ENCODE results near the gene ETFB.
A peak's percentile ranks its signal among the peaks of the same experiment; 100 is the strongest.
"Not testable (repeated sequence)": the region's sequence is repeated elsewhere in the genome, so short reads cannot be mapped to it uniquely, and the experiment has no call there.

The ETFB gene

DNA sequence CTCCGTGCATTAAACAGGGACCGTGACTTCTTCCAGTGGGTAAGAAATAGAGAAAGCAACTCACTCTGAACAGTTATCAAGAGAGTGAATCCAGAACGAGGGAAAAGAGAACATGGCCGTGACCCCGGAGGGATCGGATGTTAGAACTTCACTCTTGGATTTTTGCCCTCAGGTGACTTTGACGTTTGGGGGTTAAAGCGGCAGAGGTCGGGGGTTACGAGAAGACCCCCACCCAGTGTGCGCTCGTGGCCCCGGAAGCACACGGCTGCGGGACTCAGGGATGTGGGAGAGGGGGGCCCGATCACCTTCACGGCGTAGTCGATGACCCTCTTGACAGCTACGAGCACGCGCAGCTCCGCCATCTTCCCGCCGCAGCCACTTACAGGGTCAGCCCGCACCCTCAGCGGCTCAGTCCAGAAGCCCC, at the start of gene ETFB:
TSS of gene ETFB (minus strand) at position 424 of the 424 bp plus-strand sequence. CDS start at position 362, 62 bp downstream.
- no peak for DNase-seq

DNA sequence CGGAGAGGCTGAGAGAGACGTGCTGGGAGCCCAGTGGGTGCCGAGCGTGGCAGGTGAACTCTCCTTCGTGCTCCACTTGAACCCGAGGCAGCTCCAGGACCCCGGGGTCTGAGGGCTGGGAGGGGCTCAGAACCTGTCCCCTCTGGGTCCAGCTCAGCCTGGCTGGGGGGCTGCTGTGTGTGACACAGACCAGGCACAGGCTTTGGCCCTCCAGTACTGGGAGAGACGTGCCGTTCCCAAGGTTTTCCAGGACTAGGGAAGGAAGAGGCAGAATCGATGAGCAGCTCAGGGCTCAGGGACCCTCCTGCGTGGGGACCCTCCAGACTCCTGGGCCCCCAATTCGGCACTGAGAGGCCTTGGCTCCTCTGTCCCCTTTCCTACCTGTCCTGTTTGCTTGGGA, 49.0 kb upstream of the ETFB start:
- no peak for DNase-seq

DNA sequence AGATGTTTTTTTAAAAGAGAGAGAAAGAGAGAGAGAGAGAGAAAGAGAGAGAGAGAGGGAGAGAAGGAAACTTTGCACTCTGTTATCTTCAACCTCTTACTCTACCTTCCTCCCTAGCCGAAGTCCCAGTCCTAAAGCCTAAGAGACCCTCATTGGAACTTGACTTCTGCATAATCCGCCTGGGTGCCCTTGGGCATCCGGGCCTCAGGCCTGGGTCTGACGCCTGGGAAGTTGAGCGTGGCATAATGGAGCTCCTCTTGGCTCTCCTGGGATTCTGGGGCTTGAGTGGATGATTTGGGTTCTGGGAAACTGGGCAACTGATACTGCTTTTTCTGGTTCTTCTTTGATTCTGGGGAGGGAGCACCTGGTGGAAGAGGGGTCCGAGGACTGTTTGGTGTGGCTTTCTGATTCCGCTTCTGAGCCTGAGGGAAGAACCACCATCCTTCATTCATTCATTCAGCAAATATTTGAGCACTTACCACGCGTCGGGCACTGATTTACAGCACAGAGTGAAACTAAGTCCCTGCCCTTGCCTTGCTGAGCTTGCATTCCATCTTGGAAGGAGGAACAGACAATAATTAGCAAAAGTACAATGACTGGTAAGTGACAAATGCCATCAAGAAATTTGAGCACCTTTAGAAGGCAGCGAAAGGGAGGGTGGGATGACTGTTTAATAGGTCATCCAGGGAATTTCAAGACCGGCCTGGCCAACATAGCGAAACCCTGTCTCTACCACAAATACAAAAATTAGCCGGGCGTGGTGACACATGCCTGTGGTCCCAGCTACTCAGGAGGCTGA, 45.0 kb upstream of the ETFB start:
- no peak for DNase-seq

DNA sequence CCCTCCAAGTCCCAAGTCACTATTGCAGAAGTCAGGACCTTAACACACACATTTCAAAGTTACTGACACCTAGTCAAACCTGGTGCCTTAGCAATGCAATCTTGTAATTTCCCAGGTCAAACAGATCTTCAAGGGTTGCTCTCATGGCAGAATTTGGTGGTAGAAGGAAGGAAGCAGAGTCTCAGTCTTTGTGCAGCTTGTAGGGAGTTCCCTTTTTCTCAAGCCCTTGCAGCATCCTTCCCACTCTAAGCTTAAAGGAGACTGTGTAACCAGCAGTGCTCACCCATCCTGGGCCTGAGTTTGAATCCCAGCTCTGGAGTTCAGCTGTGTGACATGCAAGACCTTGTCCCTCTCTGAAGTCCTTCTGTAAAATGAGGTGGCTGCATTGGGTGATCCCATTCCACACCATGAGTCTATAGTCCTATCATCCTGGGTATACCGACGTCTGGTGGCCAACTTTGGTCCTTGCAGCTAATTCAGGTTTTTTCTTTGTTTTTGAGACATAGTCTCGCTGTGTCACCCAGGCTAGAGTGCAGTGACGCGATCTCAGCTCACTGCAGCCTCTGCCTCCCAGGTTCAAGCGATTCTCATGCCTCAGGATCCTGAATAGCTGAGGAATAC, 41.4 kb upstream of the ETFB start:
- DNase-seq: no peak

DNA sequence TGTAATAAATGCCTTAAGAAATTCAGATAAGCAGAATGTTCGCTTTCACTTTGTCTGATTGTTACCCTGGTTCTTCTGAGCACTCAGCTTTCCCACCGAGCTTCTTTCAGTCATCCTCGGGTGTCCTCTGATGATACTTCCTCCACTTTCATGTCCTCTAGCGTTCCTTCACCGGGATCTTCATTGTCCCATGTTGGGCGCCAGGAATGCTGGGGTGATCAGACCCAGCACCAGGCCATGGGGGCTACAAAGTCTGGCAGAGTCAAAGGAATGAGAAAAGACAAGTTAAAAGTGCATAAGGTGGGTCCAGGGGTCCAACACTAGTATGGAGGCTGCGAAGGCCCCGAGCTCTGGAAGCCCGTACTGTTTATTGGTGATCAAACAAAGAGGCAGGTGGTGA, 35.9 kb upstream of the ETFB start:
- no peak for DNase-seq

DNA sequence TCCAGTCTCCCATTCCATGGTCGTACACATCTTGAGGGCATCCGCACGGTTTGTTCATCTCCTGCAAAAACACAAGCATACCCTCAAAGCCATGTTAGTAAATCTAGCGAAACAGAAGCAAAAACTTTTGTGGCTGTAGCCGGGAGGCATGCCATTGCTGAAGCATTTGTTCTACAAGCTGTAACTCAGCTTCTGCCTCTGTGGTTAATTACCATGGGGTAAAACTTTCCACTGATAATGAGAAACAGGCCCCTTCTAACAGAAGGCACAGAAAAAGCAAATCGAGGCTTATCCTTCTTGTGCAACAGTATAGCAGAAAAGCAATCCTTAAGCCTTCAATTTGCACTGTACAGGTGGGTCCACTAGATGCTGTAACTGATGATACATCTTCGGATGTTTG, 33.7 kb upstream of the ETFB start:
- not testable (repeated sequence) for DNase-seq

DNA sequence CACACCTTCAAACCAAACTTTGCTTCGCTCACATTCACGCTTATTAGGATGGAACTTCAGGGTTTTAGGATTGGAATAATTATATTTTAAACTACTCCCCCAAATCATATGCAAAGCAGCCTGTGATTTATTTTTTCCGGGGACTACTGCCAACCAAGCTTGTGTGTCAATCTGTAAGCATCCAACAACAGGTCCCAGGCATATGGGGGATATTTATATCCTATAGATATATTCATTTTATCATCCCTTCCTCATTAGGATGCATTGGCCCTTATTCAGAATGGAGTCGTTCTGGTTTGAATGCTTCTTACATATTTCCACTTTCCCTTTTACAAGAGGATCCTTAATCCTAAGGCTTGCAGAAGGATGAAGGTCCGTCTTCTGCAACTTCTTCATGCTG, 33.0 kb upstream of the ETFB start:
- DNase-seq: no peak

DNA sequence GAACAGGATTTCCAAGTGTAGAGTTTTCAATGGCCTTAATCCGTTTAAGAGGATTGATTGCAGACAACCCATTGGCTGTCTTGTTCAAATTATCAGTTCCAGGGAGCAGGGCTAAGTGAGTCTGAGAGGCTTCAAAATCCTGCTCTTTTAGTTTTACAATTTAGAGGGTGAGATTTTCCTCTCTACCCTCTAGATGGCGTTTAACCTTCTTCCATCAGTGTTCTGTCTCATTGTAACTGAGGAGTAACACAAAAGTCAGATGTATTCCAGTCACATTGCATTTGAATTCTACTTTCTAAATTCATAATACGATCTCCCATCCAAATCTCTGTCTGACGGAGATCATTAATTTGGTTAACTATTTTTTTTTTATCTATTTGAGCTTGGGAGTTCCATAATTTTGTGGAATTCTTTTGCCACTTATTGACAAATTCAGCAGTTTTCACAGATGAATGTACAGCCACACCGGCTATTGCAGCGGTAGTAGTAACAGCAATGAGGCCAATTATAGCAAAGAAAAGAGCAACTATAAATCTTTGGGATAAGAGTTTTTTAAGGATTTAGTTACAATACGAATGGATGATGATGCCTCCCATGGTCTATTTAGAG, 32.0 kb upstream of the ETFB start:
- DNase-seq: no peak

DNA sequence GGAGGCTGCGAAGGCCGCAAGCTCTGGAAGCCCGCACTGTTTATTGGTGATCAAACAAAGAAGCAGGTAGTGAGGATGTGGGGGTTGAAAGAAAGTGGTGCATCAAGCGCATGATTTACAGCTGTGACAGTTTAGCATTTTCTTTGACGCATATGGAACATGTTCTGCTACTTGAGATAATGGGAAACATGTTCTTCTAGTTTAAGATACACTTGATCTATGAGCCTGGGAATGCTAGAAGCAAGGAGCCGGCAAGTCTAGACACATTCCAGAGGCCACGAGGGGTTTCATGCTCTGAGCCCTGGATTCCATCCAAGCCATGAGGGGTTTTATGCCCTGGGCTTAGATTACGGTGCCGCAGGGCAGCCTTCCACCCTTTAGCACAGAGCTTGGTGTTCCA, 31.3 kb upstream of the ETFB start:
- DNase-seq: not testable (repeated sequence)

DNA sequence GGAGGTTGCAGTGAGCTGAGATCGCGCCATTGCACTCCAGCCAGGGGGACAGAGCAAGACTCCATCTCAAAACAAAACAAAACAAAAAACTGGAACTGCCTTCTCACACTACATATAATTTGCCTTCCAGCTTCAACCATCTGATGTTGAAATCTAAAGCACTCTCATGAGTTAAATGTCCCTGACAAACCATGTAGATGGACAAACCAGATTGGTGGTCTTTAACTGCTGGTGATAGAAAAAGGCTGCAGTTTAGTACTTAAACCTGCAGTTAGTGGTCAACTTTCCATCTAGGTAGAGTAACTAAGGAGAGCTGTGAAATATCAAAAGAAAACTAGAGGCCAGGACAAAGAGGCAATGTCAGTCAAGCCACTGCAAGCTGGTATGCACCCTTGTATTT, 30.0 kb upstream of the ETFB start:
- no peak for DNase-seq

DNA sequence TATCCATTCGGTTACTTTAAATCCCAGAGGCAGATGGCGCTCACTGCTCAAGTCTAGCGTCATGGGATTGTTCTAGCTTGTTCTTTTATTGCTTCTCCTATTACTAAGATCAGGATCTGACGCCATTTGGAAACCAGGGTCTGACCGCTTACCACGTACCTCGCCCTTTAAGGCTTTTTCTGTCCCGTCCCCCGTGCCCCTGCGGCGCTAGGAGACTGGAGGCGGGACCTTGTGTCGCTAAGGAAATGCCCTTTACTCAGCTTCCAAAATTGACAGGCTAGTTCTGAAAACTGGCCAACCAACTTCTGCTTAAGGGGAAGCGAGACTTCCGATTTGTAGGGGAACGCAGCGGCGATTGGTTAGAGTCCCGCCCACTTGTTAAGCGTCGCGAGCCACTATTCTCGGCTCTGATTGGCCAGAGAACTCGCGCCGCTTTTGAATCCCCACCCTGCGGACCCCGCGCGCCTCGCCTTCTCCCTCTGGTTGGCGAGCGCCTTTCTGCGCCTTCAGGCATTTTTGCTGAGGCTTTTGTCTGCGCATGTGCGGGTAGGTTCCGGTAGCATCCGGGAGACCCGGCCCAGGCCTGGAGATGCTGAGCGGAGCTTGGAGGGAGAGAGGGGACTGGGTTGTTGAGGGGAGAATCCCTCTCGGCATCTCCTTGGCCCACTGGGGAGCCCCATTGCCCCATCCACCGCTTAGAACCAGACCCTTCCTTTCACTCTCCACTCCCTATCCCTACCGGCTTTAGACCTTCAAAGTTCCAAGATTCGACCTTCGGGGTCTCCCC, 28.1 kb upstream of the ETFB start:
- DNase-seq: peak; percentile 94

DNA sequence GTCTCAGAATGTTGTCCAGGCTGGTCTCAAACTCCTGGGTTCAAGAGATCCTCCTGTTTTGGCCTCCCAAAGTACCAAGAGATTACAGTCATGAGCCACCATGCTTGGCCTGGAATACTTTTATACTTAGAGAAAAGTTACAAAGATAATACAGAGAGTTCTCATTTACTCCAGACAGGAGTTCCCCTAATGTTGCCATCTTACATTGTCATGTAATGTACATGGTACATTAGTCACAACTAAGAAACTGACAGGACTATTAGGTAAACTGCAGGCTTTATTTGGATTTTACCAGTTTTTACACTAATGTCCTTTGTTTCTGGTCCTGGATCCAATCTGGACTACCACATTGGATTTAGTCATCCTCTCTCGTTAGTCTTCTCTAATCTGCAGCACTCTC, 26.5 kb upstream of the ETFB start:
- DNase-seq: no peak

DNA sequence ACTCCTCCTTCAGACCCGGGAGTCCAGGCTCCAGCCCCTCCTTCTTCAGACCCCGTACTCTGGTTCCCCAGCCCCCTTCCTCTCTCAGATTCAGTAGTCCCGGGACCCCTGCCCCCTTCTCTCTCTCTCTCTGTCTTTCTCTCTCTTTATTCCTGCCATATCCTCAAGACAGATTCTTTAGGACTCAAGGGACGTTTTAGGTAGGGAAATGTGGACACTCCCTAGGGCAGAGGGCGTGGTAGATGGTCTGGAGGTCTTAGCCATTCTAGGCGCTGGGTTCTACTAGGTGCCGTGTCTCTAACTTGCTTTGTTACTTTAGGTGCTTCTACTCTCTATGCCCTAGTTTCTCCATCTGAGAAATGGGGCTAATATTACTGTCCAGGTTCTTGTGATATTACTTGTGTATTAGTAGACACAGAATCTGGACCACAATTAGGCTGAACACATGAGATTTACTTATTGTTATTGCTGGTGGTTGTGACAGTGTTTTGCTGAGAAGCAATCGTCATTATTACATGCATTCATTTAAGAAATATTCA, 25.0 kb upstream of the ETFB start:
- DNase-seq: no peak

DNA sequence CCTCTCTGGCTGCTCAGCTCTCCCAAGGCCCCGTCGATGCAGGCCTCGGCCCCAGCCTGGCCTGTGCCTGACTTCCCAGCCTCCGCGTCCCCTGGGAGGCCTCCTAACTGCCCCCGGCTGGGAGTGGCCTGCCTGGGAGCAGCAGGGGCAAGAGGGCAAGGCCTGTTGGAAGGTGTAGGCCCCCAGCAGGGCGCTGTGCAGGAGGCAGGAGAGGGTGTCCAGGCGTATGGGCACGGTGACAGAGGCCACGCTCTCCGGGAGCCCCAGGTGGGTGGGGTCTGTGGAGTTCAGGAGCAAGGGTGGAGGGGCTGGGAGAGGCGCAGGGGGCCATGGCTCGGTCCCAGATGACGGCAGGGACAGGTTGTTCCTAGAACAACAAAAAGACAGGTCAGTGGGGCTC, 23.0 kb upstream of the ETFB start:
- no peak for DNase-seq

DNA sequence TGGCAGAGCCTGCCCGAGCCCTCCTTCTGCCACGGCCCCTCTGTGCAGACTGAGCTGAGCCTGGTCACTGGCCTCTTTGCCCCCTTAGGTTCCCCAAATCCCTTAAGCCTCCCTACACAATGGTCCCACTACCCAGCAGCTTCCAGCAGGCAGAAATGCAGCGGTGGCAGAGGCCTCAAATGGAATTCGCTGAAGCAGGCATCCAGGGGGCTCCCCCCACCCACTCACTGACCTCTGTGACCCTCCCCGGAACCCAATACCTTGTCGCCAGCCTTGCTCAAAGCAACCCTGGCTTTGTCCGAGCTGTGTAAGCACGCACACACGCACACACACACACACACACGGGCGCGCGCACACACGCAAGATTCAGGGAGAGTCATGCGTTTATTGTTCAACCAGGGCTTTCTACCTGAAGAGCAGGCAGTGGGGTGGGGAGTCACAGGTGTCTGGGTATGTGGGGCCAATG, 21.8 kb upstream of the ETFB start, which contains the start of gene LIM2:
TSS of gene LIM2 (minus strand) at position 51 of the 466 bp plus-strand sequence. CDS start 531 bp downstream, outside the sequence.
- no peak for DNase-seq

DNA sequence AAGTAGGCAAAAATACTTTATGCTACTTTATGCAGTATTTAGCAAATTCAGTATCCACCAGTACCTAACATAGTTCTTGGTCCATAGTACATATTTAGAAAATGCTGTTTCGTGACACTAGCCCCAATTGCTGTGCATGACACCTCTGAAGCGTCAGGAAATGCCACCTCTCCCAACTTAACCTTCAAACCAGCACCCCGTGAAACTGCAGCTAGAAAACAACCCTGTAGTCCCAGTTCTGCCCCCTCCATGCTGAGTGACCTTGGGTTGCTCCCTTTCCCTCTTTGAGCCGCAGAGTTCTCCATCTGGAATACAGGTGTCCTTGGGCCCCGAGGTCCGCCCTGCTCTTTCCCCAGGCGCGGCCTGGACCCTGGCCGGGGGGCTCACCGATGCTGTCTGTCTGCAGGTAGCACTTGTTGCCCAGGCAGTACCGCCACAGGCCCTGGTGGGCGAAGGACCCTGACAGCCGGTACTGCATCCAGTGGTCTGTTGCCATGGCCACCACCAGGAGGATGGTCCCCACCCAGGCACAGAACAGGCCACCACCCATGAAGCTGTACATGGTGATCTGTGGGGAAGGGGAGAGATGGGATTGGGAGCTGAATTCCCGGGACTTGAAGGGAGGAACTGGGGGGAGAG, 20.8 kb upstream of the ETFB start:
- DNase-seq: no peak

DNA sequence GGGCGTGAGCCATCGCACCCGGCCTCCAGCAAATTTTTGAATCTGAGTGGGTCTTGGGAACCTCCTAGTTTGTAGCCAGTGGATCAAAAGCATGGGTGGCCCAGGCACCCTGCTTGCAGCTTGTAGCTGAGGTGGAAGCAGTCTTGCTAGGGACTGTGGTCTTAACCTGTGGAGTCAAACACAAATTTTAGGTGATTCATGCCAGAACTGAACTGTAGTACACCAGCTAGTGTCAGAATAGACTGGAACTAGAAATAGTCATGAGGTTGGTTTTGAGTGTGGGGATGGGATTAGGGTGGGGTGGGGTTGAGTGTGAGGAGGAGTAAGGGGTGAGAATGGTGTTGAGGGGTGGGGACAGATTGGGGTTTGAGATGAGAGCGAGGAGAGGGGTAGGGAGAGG, 15.8 kb upstream of the ETFB start:
- no peak for DNase-seq

DNA sequence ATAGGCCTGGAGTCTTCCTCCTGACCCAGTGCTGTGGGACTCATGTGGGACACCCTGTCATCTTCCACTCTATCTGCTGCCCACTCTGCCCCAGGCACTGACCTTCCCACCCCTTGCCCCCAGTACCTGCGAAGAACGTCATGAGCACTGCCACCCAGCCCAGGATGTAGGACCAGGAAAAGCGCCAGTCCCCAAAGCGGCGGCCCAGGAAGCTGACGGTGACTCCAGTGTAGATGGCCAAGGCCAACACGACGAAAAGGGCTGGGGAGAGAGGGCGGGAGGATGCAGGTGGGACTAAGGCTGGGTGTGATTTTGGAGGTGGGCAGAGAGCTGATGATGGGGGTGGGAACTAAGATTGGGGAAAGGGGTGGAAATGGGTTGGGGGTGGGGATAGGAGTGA, 14.2 kb upstream of the ETFB start:
- DNase-seq: no peak

DNA sequence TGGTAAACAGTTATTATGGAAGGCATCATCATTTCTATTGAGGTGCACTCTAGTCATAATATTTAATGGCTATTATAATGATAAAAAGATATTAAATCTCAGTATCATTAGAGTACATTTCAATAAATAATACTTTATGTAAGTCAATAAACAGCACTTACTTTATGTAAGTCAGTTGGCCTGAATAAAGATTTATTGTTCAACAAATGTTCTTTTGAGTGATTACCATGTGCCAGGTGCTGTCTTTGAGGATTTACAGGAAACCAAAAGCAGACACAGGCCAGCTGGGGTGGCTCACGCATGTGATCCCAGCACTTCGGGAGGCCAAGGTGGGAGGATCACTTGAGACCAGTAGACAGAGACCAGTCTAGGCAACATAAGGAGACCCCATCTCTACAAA, 11.2 kb upstream of the ETFB start:
- no peak for DNase-seq

DNA sequence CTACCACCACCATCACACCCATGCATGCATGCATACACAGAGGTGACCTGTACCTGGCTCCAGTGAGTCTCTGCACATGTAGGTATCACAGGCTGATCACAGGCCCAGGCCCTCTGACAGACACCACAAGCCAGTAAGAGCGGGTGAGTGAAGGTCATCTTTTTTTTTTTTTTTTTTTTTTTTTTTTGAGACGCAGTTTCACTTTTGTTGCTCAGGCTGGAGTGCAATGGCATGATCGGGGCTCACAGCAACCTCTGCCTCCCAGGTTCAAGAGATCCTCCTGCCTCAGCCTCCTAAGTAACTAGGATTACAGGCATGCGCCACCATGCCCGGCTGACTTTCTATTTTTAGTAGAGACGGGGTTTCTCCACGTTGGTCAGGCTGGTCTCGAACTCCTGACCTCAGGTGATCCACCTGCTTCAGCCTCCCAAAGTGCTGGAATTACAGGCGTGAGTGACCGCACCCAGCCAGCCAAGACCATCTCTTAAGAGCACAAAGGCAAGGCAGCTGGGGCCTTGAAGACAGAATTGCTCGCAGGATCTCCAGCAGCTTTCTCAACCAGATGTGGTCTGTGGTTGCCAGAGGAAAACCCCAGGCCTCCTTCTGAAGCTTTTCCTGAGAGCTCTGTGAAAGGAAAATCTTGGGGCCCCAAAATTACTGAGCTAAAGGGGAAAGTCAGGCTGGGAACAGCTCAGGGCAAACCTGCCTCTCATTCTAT, 9.5 kb upstream of the ETFB start:
- DNase-seq: no peak

DNA sequence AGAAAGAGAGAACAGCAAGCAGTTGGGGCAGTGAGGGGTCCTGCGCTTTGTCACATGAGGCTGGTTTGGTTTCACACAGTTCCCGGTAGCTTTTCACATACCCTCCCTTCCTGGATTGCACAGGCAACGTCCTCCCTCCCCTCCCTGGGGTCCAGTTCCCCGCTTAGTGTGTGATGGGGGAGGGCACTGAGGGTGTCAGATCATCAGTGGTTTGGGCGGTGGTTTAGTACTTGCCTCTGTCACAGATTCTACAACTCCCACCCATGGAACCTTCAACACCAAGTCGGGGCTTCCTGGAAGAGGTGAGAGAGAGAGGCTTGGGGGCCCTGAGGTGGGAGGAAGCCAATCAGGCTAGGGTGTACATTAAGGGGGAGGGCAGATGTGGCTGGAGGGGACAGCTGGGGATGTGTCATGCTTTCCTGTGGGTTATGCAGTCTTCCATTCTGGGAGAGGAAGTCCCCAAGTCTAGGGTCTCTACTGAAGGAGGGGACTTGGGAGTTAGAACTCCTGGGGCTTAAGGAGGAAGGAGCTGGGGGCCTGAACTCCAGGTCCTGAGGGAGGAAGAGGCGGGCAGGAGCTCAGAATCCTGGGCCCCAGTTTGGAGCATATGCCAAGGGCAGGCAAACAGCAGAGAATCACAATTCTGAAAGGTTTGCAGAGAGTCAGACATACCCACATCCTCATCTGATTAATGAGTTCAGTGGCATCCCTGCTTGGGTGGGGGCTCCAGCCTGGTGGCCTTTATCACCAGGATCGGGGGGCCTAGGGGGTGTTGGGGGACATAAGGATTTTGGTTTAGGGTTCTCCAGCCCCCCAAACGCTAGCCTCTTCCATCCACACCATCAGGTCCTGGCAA, 6.7 kb upstream of the ETFB start, which contains the start of gene NKG7:
TSS of gene NKG7 (minus strand) at position 6 of the 856 bp plus-strand sequence. CDS start 119 bp downstream, outside the sequence.
- no peak for DNase-seq
